ENCODE data around the gene COL4A1. TPM values are rescaled to one million over a fixed set of nuclear protein-coding genes. Genes with fewer than 3 reads are reported as not detected.

Gene COL4A1
- total and polyA plus RNA-seq, 4 donors, result 162 to 377 (median 214) TPM

GRCh38 chr13:110271313-110271712 lies 35.6 kb downstream of the COL4A1 start:
- Histone ChIP-seq H3K9me3 (ENCODE audit: control insufficient read depth, insufficient read depth, low read length) (no peaks in the 10 kb centered on the region), H3K27me3 (ENCODE audit: control insufficient read depth, insufficient read depth, low read length) (no peaks in the 10 kb centered on the region), H3K4me1 (ENCODE audit: control insufficient read depth, insufficient read depth, low read length) (peaks cover 16% of the 10 kb centered on the region), H3K4me3 (ENCODE audit: low read depth, low read length) (no peak overlapping the region), H3K36me3 (ENCODE audit: control insufficient read depth, insufficient read depth, low read length) (no peaks in the 10 kb centered on the region), H3K27ac (ENCODE audit: low read depth, low read length) (no peak overlapping the region)
- WGBS (ENCODE audit: insufficient coverage), result no CpG with 5 or more reads among the region's 5 CpGs
- no peak for DNase-seq (ENCODE audit: low read depth in 4 of 6, low spot score in 6 of 6)

DNA sequence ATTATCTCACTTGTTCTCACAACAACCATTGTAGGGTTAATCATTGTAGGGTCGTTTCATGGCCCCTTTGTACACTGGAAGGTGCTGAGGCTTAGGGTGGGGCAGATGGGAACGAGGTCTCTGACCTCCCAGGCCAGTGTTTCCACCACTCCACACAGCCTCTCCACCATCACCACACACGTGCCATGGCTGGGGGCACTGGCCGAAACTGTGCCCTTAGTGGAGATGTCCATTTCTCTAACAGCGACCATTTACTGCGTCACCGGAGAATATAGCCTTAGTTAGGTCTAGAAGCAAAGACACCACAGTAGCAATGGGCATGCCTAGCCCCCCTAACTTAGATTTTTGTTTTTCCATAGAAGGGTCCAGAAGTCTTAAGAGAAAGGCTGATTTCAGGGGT lies 36.5 kb downstream of the COL4A1 start:
- H3K4me1 ChIP-seq (ENCODE audit: control insufficient read depth, insufficient read depth, low read length), result peaks cover 24% of the 10 kb centered on the region
- no peaks in the 10 kb centered on the region for H3K9me3 ChIP-seq (ENCODE audit: control insufficient read depth, insufficient read depth, low read length)
- no peaks in the 10 kb centered on the region for H3K27me3 ChIP-seq (ENCODE audit: control insufficient read depth, insufficient read depth, low read length)
- no peak overlapping the region for H3K27ac ChIP-seq (ENCODE audit: low read depth, low read length)
- WGBS (ENCODE audit: insufficient coverage), result 79% methylated on average over 6 of the region's 7 CpGs
- DNase-seq (ENCODE audit: low read depth in 4 of 6, low spot score in 6 of 6), result no peak
- H3K36me3 ChIP-seq (ENCODE audit: control insufficient read depth, insufficient read depth, low read length), result no peaks in the 10 kb centered on the region
- no peak overlapping the region for H3K4me3 ChIP-seq (ENCODE audit: low read depth, low read length)

DNA sequence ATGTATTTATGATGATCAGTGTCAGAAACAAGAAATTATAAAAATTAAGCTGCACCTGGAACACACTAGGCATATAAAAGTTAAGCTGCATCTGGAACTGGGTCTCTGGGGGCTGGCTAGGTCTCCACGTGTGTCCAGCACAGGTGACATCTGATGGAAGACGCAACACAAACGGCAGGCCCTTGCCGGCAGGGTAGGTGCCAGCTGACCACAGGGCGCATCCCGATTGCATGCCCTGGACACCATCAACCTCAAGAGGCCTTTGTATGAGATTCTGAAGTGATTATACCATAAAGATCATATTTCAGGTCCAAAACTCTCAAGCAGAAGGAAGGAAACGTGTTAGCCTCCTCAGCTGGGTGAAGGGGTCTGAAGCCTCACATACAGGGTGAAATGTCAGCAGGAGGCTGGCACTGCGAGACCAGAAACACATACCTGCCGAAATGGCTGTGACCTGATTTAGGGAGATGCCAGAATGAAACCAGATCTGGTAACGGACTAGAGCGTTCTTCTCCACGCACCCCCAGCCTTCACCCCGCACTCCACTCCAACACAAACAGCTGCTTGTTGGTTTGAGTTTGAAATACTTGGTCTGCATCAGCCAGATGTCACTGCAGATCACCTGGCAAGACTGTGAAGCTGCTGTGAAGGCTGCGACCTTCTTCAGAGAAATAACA lies 37.3 kb downstream of the COL4A1 start:
- Histone ChIP-seq H3K27me3 (ENCODE audit: control insufficient read depth, insufficient read depth, low read length) (no peaks in the 10 kb centered on the region), H3K27ac (ENCODE audit: low read depth, low read length) (no peak overlapping the region), H3K4me3 (ENCODE audit: low read depth, low read length) (no peak overlapping the region), H3K9me3 (ENCODE audit: control insufficient read depth, insufficient read depth, low read length) (no peaks in the 10 kb centered on the region), H3K36me3 (ENCODE audit: control insufficient read depth, insufficient read depth, low read length) (no peaks in the 10 kb centered on the region), H3K4me1 (ENCODE audit: control insufficient read depth, insufficient read depth, low read length) (peaks cover 27% of the 10 kb centered on the region)
- no peak for DNase-seq (ENCODE audit: low read depth in 4 of 6, low spot score in 6 of 6)
- 62% methylated on average over 2 of the region's 14 CpGs for WGBS (ENCODE audit: insufficient coverage)

DNA sequence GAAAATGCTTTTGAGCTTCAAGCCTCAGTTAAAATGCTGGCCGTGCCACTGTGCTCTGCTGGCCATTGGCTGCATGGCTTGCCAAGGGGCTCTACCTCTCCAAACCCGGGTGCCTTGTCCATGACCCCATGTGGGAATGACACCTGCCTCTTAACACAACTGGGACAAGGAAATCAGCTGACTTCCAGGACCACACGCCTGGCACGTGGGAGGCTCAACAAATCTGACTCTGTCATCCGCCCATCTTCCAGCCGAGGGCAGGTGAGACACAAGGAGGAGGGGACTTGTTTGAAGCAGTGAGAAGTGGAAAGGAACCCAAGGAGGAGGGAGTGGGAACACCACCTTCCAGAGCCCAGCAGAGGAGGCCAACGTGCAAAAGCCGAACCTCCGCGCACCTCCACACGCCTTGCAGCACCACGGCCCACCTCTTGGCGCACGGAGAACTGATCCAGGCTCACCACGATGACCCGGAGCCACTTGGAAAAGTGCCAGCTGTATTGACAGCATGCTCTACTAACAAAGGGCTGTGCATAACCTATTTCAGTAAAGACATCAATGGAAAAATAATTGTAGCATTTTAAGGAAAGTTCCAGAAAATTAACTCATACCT lies 38.3 kb downstream of the COL4A1 start:
- no peaks in the 10 kb centered on the region for H3K36me3 ChIP-seq (ENCODE audit: control insufficient read depth, insufficient read depth, low read length)
- no peak for DNase-seq (ENCODE audit: low read depth in 4 of 6, low spot score in 6 of 6)
- WGBS (ENCODE audit: insufficient coverage), result 76% methylated on average over 7 of the region's 16 CpGs
- no peaks in the 10 kb centered on the region for H3K27me3 ChIP-seq (ENCODE audit: control insufficient read depth, insufficient read depth, low read length)
- no peak overlapping the region for H3K27ac ChIP-seq (ENCODE audit: low read depth, low read length)
- peaks cover 27% of the 10 kb centered on the region for H3K4me1 ChIP-seq (ENCODE audit: control insufficient read depth, insufficient read depth, low read length)
- H3K9me3 ChIP-seq (ENCODE audit: control insufficient read depth, insufficient read depth, low read length), result no peaks in the 10 kb centered on the region
- H3K4me3 ChIP-seq (ENCODE audit: low read depth, low read length), result no peak overlapping the region

DNA sequence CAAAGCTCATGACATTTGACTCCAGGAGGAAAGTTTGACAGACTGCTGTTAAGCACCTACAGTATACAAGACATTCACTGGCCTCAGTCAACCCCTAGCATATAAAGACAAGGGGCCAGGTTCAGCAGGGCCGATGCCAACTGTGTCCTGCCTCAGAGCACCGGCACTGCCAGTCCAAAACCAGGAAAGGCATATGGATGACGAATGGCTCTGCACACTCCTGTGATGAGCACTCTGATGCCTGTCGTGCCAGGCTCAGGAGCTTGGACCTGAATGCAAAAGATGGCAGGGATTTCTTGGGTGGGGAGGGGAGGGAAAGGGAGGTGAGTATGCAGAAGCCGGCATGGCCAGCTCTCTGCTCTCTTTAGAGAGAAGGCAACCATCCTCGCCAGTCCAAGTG lies 38.9 kb downstream of the COL4A1 start:
- Histone ChIP-seq H3K36me3 (ENCODE audit: control insufficient read depth, insufficient read depth, low read length) (no peaks in the 10 kb centered on the region), H3K4me3 (ENCODE audit: low read depth, low read length) (no peak overlapping the region), H3K27me3 (ENCODE audit: control insufficient read depth, insufficient read depth, low read length) (no peaks in the 10 kb centered on the region), H3K27ac (ENCODE audit: low read depth, low read length) (no peak overlapping the region), H3K9me3 (ENCODE audit: control insufficient read depth, insufficient read depth, low read length) (no peaks in the 10 kb centered on the region), H3K4me1 (ENCODE audit: control insufficient read depth, insufficient read depth, low read length) (peaks cover 27% of the 10 kb centered on the region)
- DNase-seq (ENCODE audit: low read depth in 4 of 6, low spot score in 6 of 6), result no peak
- WGBS (ENCODE audit: insufficient coverage), result 70% methylated on average over 6 of the region's 6 CpGs

GRCh38 chr13:110266983-110267382 lies 40.0 kb downstream of the COL4A1 start:
- DNase-seq (ENCODE audit: low read depth in 4 of 6, low spot score in 6 of 6), result no peak

GRCh38 chr13:110266431-110266809 lies 40.5 kb downstream of the COL4A1 start:
- Histone ChIP-seq H3K4me1 (ENCODE audit: control insufficient read depth, insufficient read depth, low read length) (peaks cover 40% of the 10 kb centered on the region), H3K27ac (ENCODE audit: low read depth, low read length) (no peak overlapping the region), H3K27me3 (ENCODE audit: control insufficient read depth, insufficient read depth, low read length) (no peaks in the 10 kb centered on the region), H3K36me3 (ENCODE audit: control insufficient read depth, insufficient read depth, low read length) (no peaks in the 10 kb centered on the region), H3K9me3 (ENCODE audit: control insufficient read depth, insufficient read depth, low read length) (no peaks in the 10 kb centered on the region), H3K4me3 (ENCODE audit: low read depth, low read length) (no peak overlapping the region)
- 80% methylated on average over 2 of the region's 8 CpGs for WGBS (ENCODE audit: insufficient coverage)
- DNase-seq (ENCODE audit: low read depth in 4 of 6, low spot score in 6 of 6), result no peak

More at GRCh38 chr13:110266983-110267382, 40.0 kb downstream of the COL4A1 start:
- no peak overlapping the region for H3K4me3 ChIP-seq (ENCODE audit: low read depth, low read length)
- no peaks in the 10 kb centered on the region for H3K36me3 ChIP-seq (ENCODE audit: control insufficient read depth, insufficient read depth, low read length)
- H3K27ac ChIP-seq (ENCODE audit: low read depth, low read length), result no peak overlapping the region
- no peaks in the 10 kb centered on the region for H3K27me3 ChIP-seq (ENCODE audit: control insufficient read depth, insufficient read depth, low read length)
- peaks cover 34% of the 10 kb centered on the region for H3K4me1 ChIP-seq (ENCODE audit: control insufficient read depth, insufficient read depth, low read length)
- H3K9me3 ChIP-seq (ENCODE audit: control insufficient read depth, insufficient read depth, low read length), result no peaks in the 10 kb centered on the region
- WGBS (ENCODE audit: insufficient coverage), result 57% methylated on average over 5 of the region's 10 CpGs

DNA sequence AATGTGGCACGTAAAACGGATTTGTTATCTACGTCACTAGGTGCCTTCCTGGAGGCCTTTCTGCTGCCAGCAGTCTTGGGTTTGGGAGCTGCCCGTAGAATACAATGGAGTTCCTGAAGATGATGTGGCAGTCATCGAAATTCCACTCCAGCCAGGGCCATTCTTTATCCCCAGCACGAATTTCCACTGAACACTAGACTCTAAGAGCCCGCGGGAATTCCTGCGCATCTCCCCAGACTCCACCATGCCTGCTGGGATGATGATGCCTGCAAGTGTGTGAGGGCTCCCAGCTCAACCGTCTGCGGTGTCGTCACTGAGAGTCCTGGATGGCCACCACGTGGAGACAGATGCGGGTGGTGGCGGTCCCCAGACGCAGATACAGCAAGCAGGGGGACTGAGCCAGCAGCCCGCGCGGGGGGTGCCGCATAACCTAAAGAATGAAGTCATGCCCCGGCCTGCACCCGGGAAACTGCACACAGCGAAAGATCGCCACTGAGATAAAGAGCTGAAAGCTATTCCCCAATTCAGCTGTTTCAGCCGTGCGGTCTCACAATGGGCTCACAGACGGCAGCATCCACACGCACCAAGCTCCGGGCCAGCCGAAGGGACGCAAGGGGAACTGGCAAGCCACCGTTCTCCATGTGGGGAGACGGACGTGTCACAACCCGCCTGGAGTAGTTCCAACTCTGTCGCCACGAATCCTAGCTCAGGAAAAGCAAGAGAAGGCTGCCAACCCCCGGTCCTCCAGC lies 41.1 kb downstream of the COL4A1 start:
- peaks cover 41% of the 10 kb centered on the region for H3K4me1 ChIP-seq (ENCODE audit: control insufficient read depth, insufficient read depth, low read length)
- H3K36me3 ChIP-seq (ENCODE audit: control insufficient read depth, insufficient read depth, low read length), result no peaks in the 10 kb centered on the region
- DNase-seq (ENCODE audit: low read depth in 4 of 6, low spot score in 6 of 6), result peak in 2 of 6 donors; percentile 60
- no peak overlapping the region for H3K27ac ChIP-seq (ENCODE audit: low read depth, low read length)
- no peaks in the 10 kb centered on the region for H3K9me3 ChIP-seq (ENCODE audit: control insufficient read depth, insufficient read depth, low read length)
- no peaks in the 10 kb centered on the region for H3K27me3 ChIP-seq (ENCODE audit: control insufficient read depth, insufficient read depth, low read length)
- no peak overlapping the region for H3K4me3 ChIP-seq (ENCODE audit: low read depth, low read length)
- 25% methylated on average over 30 of the region's 38 CpGs for WGBS (ENCODE audit: insufficient coverage)

DNA sequence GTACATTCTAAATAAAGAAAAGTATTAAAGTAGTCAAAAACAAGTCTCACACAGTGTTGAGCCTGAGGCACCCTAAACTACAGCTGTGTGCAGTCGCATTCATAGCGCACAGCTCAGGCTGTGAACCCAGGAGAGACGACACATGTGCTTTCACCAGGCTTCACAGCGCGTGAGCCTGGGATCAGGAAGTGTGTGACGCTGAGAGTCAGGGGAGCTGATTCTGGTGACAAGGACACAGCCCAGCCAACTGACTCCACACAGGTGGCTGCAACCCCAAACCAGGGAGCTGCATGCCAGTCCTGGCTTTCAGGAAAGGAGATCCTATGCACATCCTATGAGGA lies 41.6 kb downstream of the COL4A1 start:
- Histone ChIP-seq H3K4me1 (ENCODE audit: control insufficient read depth, insufficient read depth, low read length) (peaks cover 41% of the 10 kb centered on the region), H3K27ac (ENCODE audit: low read depth, low read length) (no peak overlapping the region)
- 67% methylated on average over 6 of the region's 6 CpGs for WGBS (ENCODE audit: insufficient coverage)

More for the DNA sequence above, 41.6 kb downstream of the COL4A1 start:
- no peaks in the 10 kb centered on the region for H3K36me3 ChIP-seq (ENCODE audit: control insufficient read depth, insufficient read depth, low read length)
- no peaks in the 10 kb centered on the region for H3K27me3 ChIP-seq (ENCODE audit: control insufficient read depth, insufficient read depth, low read length)
- H3K4me3 ChIP-seq (ENCODE audit: low read depth, low read length), result no peak overlapping the region
- H3K9me3 ChIP-seq (ENCODE audit: control insufficient read depth, insufficient read depth, low read length), result no peaks in the 10 kb centered on the region
- DNase-seq (ENCODE audit: low read depth in 4 of 6, low spot score in 6 of 6), result peak in 1 of 6 donors; percentile 32
